Measurements from ENCODE around the gene SLAMF7.

SLAMF7 gene

GRCh38 chr1:160744852-160745520 is 5.9 kb downstream of the SLAMF7 start:
- no peak overlapping the region for H3K4me3 ChIP-seq (ENCODE audit: low read depth, low read length)

- H3K4me3 ChIP-seq (ENCODE audit: low read depth, low read length), result no peak overlapping the region
These were observed 6.5 kb downstream of the SLAMF7 start for GRCh38 chr1:160745551-160745950.

- H3K4me3 ChIP-seq (ENCODE audit: low read depth, low read length), result no peak overlapping the region
These were observed 7.9 kb downstream of the SLAMF7 start for GRCh38 chr1:160746836-160747500.

GRCh38 chr1:160747717-160748116 is 8.7 kb downstream of the SLAMF7 start:
- H3K4me3 ChIP-seq (ENCODE audit: low read depth, low read length), result no peak overlapping the region

GRCh38 chr1:160748181-160748877 is 9.3 kb downstream of the SLAMF7 start:
- no peak overlapping the region for H3K4me3 ChIP-seq (ENCODE audit: low read depth, low read length)

GRCh38 chr1:160748878-160749269 is 9.8 kb downstream of the SLAMF7 start:
- H3K4me3 ChIP-seq (ENCODE audit: low read depth, low read length), result no peak overlapping the region

GRCh38 chr1:160750608-160751007 is 11.6 kb downstream of the SLAMF7 start:
- H3K4me3 ChIP-seq (ENCODE audit: low read depth, low read length), result no peak overlapping the region

- no peak overlapping the region for H3K4me3 ChIP-seq (ENCODE audit: low read depth, low read length)
These were observed 13.4 kb downstream of the SLAMF7 start for GRCh38 chr1:160752406-160752805.

- H3K4me3 ChIP-seq (ENCODE audit: low read depth, low read length), result no peak overlapping the region
These were observed 13.9 kb downstream of the SLAMF7 start for GRCh38 chr1:160752924-160753323.

GRCh38 chr1:160753594-160753993 is 14.5 kb downstream of the SLAMF7 start:
- H3K4me3 ChIP-seq (ENCODE audit: low read depth, low read length), result no peak overlapping the region

GRCh38 chr1:160755461-160755860 is 16.4 kb downstream of the SLAMF7 start:
- no peak overlapping the region for H3K4me3 ChIP-seq (ENCODE audit: low read depth, low read length)

GRCh38 chr1:160755911-160756848 is 17.1 kb downstream of the SLAMF7 start:
- no peak overlapping the region for H3K4me3 ChIP-seq (ENCODE audit: low read depth, low read length)

GRCh38 chr1:160756849-160757201 is 17.8 kb downstream of the SLAMF7 start:
- no peak overlapping the region for H3K4me3 ChIP-seq (ENCODE audit: low read depth, low read length)

GRCh38 chr1:160758521-160758920 is 19.5 kb downstream of the SLAMF7 start:
- H3K4me3 ChIP-seq (ENCODE audit: low read depth, low read length), result no peak overlapping the region

GRCh38 chr1:160759740-160760139 is 20.7 kb downstream of the SLAMF7 start:
- H3K4me3 ChIP-seq (ENCODE audit: low read depth, low read length), result no peak overlapping the region

GRCh38 chr1:160761046-160761445 is 22.0 kb downstream of the SLAMF7 start:
- H3K4me3 ChIP-seq (ENCODE audit: low read depth, low read length), result no peak overlapping the region

GRCh38 chr1:160761886-160762285 is 22.8 kb downstream of the SLAMF7 start:
- H3K4me3 ChIP-seq (ENCODE audit: low read depth, low read length), result no peak overlapping the region

GRCh38 chr1:160763993-160764392 is 24.9 kb downstream of the SLAMF7 start:
- no peak overlapping the region for H3K4me3 ChIP-seq (ENCODE audit: low read depth, low read length)

- no peak overlapping the region for H3K4me3 ChIP-seq (ENCODE audit: low read depth, low read length)
These were observed 28.6 kb downstream of the SLAMF7 start for GRCh38 chr1:160767395-160768294.

GRCh38 chr1:160768295-160768657 is 29.2 kb downstream of the SLAMF7 start:
- no peak overlapping the region for H3K4me3 ChIP-seq (ENCODE audit: low read depth, low read length)

Data from iPS-11a (cell line).